ENCODE data around the gene PRELID3B. TPM values are rescaled to one million over a fixed set of nuclear protein-coding genes. Genes with fewer than 3 reads are reported as not detected.

PRELID3B gene
- total and polyA plus RNA-seq, 8 donors: 49.6 to 63.1 (median 55.3) TPM

GRCh38 chr20:58995461-58996225 lies 46.9 kb downstream of the PRELID3B start:
- H3K36me3 ChIP-seq: peaks cover 0 to 100% of the 10 kb centered on the region in 2 donors
- no peak for TF ChIP-seq CTCF (IDR thresholded peaks at IDR 0.05)
- ATAC-seq (peak; percentile 50), DNase-seq (peak in 1 of 4 donors; percentile 51)
- no peaks in the 10 kb centered on the region for H3K4me1 ChIP-seq
- no peaks in the 10 kb centered on the region for H3K27me3 ChIP-seq
- H3K27ac ChIP-seq: no peak overlapping the region
- H3K4me3 ChIP-seq: no peak overlapping the region
- intact Hi-C loops (cut with DNase I): no loop called here
- no peaks in the 10 kb centered on the region for H3K9me3 ChIP-seq

- Histone ChIP-seq H3K27me3 (no peaks in the 10 kb centered on the region), H3K4me3 (no peak overlapping the region), H3K4me1 (no peaks in the 10 kb centered on the region), H3K27ac (no peak overlapping the region), H3K36me3 (peaks cover 0 to 100% of the 10 kb centered on the region in 2 donors), H3K9me3 (no peaks in the 10 kb centered on the region)
- no peak for DNase-seq
- no peak for TF ChIP-seq CTCF (IDR thresholded peaks at IDR 0.05)
- no peak for ATAC-seq
- intact Hi-C loops (cut with DNase I): no loop called here
These were observed 48.0 kb downstream of the PRELID3B start for GRCh38 chr20:58994390-58995159.

- TF ChIP-seq CTCF (IDR thresholded peaks at IDR 0.05): no peak
- H3K27me3 ChIP-seq: no peaks in the 10 kb centered on the region
- H3K9me3 ChIP-seq: no peaks in the 10 kb centered on the region
- no peaks in the 10 kb centered on the region for H3K4me1 ChIP-seq
- intact Hi-C loops (cut with DNase I): no loop called here
- ATAC-seq: no peak
- H3K27ac ChIP-seq: no peak overlapping the region
- peaks cover 0 to 100% of the 10 kb centered on the region in 2 donors for H3K36me3 ChIP-seq
- no peak overlapping the region for H3K4me3 ChIP-seq
- DNase-seq: no peak
These were observed 49.0 kb downstream of the PRELID3B start for GRCh38 chr20:58993332-58994248.

GRCh38 chr20:58992911-58993310 lies 49.7 kb downstream of the PRELID3B start:
- Histone ChIP-seq H3K9me3 (no peaks in the 10 kb centered on the region), H3K27ac (no peak overlapping the region), H3K4me3 (no peak overlapping the region), H3K4me1 (no peaks in the 10 kb centered on the region), H3K36me3 (peaks cover 0 to 100% of the 10 kb centered on the region in 2 donors), H3K27me3 (no peaks in the 10 kb centered on the region)
- no peak for TF ChIP-seq CTCF (IDR thresholded peaks at IDR 0.05)
- ATAC-seq (no peak), DNase-seq (no peak)
- intact Hi-C loops (cut with DNase I): no loop called here
